GM23338 (cell line): ENCODE data around the gene HES3. TPM values are rescaled to one million over a fixed set of nuclear protein-coding genes. Genes with fewer than 3 reads are reported as not detected.

ENCODE experiments used
- ATAC-seq: fragments of 200-7000 bp; cut with Tn5 transposase; 3 replicates; pipeline ENCODE4 v1.9.1; 2020
- DNase-seq: peaks from one replicate; pipeline ENCODE4 v3.0.0-alpha.2; 2015; ENCODE audit warnings: low spot score
- H2AFZ ChIP-seq: fragments of 200-600 bp; sonication (generic); 2 replicates; pipeline ENCODE4 v1.8.0; 2016; ENCODE audit warnings: antibody characterized with exemption, mild to moderate bottlenecking, moderate library complexity
- H3F3A ChIP-seq: fragments of 200-600 bp; sonication (generic); replicated peaks from 2 replicates; pipeline ENCODE4 v1.8.0; 2017; ENCODE audit warnings: antibody characterized with exemption, mixed run types, low read depth
- H3K27ac ChIP-seq: fragments of 200-600 bp; sonication (generic); 2 replicates; pipeline ENCODE4 v1.6.1; 2016; ENCODE audit warnings: low read depth
- H3K27me3 ChIP-seq: fragments of 200-600 bp; sonication (generic); 2 replicates; pipeline ENCODE4 v1.8.0; 2016; ENCODE audit warnings: mild to moderate bottlenecking, mixed run types, moderate library complexity; ENCODE audit not compliant: insufficient read depth
- H3K36me3 ChIP-seq: fragments of 200-600 bp; sonication (generic); 2 replicates; pipeline ENCODE4 v1.8.0; 2016; ENCODE audit warnings: mild to moderate bottlenecking; ENCODE audit not compliant: insufficient read depth
- H3K4me1 ChIP-seq: fragments of 200-600 bp; sonication (generic); 2 replicates; pipeline ENCODE4 v1.8.0; 2016; ENCODE audit warnings: mild to moderate bottlenecking, moderate library complexity; ENCODE audit not compliant: insufficient read depth
- H3K4me2 ChIP-seq: fragments of 200-600 bp; sonication (generic); 2 replicates; pipeline ENCODE4 v1.7.1; 2017; ENCODE audit warnings: mixed run types
- H3K4me3 ChIP-seq: fragments of 200-600 bp; sonication (generic); 2 replicates; pipeline ENCODE4 v1.6.1; 2016; ENCODE audit warnings: mixed run types
- H3K79me2 ChIP-seq: fragments of 200-600 bp; sonication (generic); replicated peaks from 2 replicates; pipeline ENCODE4 v1.8.0; 2017; ENCODE audit warnings: mild to moderate bottlenecking; ENCODE audit not compliant: insufficient read depth
- H3K9me2 ChIP-seq: fragments of 200-600 bp; sonication (generic); 2 replicates; pipeline ENCODE4 v1.8.0; 2017; ENCODE audit not compliant: insufficient read depth
- H4K20me1 ChIP-seq: fragments of 200-600 bp; sonication (generic); replicated peaks from 2 replicates; pipeline ENCODE4 v1.8.0; 2017; ENCODE audit warnings: mild to moderate bottlenecking; ENCODE audit not compliant: insufficient read depth
- H3K27ac Mint-ChIP-seq: 2 replicates; pipeline ENCODE4 v1.8.0; 2020; ENCODE audit warnings: inconsistent platforms, mild to moderate bottlenecking, moderate library complexity, mixed read lengths
- H3K27me3 Mint-ChIP-seq: 3 replicates; pipeline ENCODE4 v1.8.0; 2022; ENCODE audit warnings: low read depth, mild to moderate bottlenecking, moderate library complexity, mixed read lengths, inconsistent platforms; ENCODE audit not compliant: insufficient read depth, poor library complexity
- H3K36me3 Mint-ChIP-seq: 3 replicates; pipeline ENCODE4 v1.8.0; 2021; ENCODE audit warnings: low read depth, mild to moderate bottlenecking, inconsistent platforms, moderate library complexity, mixed read lengths
- H3K4me1 Mint-ChIP-seq: 3 replicates; pipeline ENCODE4 v1.8.0; 2020; ENCODE audit warnings: mild to moderate bottlenecking, inconsistent platforms, mixed read lengths
- H3K4me3 Mint-ChIP-seq: 3 replicates; pipeline ENCODE4 v1.8.0; 2021; ENCODE audit warnings: moderate library complexity, mild to moderate bottlenecking, inconsistent platforms, mixed read lengths
- H3K9me3 Mint-ChIP-seq: 3 replicates; pipeline ENCODE4 v1.8.0; 2020; ENCODE audit warnings: moderate library complexity, mild to moderate bottlenecking, inconsistent platforms, mixed read lengths
- CREB1 ChIP-seq: fragments of 250-450 bp; sonication (Bioruptor Pico); IDR thresholded peaks from 2 replicates; pipeline ENCODE4 v1.5.0; 2020; ENCODE audit warnings: low read depth, mild to moderate bottlenecking, moderate library complexity
- CTCF ChIP-seq, 2 experiments: fragments of 200-600 bp in 1 of 2; sonication (generic) in 1 of 2; conservative IDR thresholded peaks; 2 replicates each; pipeline versions ENCODE4 v1.5.1 to v1.6.1; 2016 to 2017; ENCODE audit warnings: antibody characterized with exemption in 2 of 2, low read depth in 2 of 2, mild to moderate bottlenecking in 2 of 2, moderate library complexity in 1 of 2
- EZH2 ChIP-seq: fragments of 200-600 bp; sonication (generic); IDR thresholded peaks from one replicate; pipeline ENCODE4 v1.8.0; 2017; ENCODE audit warnings: antibody characterized with exemption, mild to moderate bottlenecking, low read depth; ENCODE audit not compliant: unreplicated experiment
- REST ChIP-seq: IDR thresholded peaks from one replicate; pipeline ENCODE4 v1.6.1; 2018; ENCODE audit warnings: antibody characterized with exemption; ENCODE audit not compliant: unreplicated experiment
- polyA plus RNA-seq: library from polyadenylated mRNA; unstranded; fragments of >200 nt; fragmentation: Nextera tagmentation; extraction: Ambion mirVana; gene quantifications from 2 replicates; pipeline ENCODE4 v1.2.1, GENCODE V29; 2016
- total RNA-seq: library from RNA; depleted of rRNA; stranded (reverse); fragments of >200 nt; shearing (Covaris generic); gene quantifications from 2 replicates; pipeline ENCODE4 v1.2.3, GENCODE V29; 2014

Gene HES3
- total and polyA plus RNA-seq, 2 experiments from 2014 or later: 7.1 to 50.4 TPM

GRCh38 chr1:6272452-6272851, 28.5 kb downstream of the HES3 start (continued):
- no peak for TF ChIP-seq REST

DNA sequence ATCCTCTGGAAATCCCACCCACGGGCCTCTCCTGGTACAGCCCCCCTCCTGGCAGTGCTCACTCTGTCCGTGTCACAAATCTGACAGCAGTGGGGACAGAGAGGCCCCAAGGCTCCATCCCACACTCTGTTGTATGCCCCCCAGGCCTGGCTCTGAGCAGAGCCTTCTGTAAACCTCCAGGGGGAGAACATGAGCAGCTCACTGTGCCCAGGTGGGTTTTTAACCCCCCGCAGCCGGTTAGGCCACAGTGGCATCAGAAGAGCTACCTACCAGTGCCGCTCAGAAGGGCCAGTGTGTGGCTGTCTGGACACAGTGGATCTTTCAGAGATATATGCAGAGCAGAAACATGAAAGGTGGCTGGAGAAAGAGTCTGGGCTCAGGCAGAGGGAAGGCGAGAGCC, 28.9 kb downstream of the HES3 start:
- peak; percentile 48 for ATAC-seq
- peaks cover 5% of the 10 kb centered on the region; the same call in 1 of the 2 replicates for H3K4me1 ChIP-seq

DNA sequence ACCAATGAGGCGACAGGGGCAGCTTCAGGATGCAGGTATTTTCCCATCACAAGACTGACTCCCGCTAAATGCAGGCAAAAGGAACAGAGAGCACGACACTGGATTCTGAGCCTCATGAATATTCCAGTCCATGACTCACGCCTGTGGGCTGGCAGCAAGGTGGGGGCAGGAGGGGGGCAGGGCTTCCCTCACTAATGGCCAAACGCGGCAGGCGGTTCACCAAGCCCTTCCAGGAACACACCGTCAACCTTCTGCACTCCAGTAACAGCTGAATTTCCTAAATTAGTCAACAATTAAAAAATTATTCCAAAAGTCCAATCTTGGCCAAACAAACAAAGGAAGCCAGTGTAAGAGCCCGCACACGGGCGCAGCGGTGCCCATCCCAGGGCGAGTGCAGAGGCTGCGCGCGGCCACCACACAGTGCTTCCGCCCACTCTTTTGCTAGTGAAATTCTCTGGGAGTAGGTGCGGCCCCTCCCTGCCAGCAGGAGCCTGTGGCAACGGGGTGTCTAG, 29.5 kb downstream of the HES3 start:
- Histone ChIP-seq H3K4me3 (no peak overlapping the region), H3K4me1 (peaks cover 5% of the 10 kb centered on the region; the same call in 1 of the 2 replicates), H4K20me1 (no peaks in the 10 kb centered on the region; the same call in 1 of the 2 replicates), H3F3A (no peaks in the 10 kb centered on the region), H3K27ac (no peak overlapping the region), H3K27me3 (no peaks in the 10 kb centered on the region), H3K79me2 (no peaks in the 10 kb centered on the region), H3K9me2 (no peaks in the 10 kb centered on the region), H3K36me3 (no peaks in the 10 kb centered on the region), H2AFZ (no peak overlapping the region), H3K4me2 (no peak overlapping the region)
- Mint-ChIP-seq H3K4me1 (peaks cover 38% of the 10 kb centered on the region), H3K36me3 (peaks cover 4% of the 10 kb centered on the region; the same call in 1 of the 3 replicates), H3K27me3 (peaks cover 17% of the 10 kb centered on the region), H3K4me3 (no peak overlapping the region; the same call in 2 of the 3 replicates), H3K27ac (peak overlapping the region; percentile 67), H3K9me3 (no peaks in the 10 kb centered on the region)
- DNase-seq (peak; percentile 40), ATAC-seq (peak; percentile 23)
- TF ChIP-seq REST (no peak), CREB1 (CRISPR knock-in tag) (0 out of 2 replicates have a peak, but pooled peaks have one; percentile 5)

More for the DNA sequence above, 28.9 kb downstream of the HES3 start:
- no peak for DNase-seq
- no peaks in the 10 kb centered on the region for H3K27me3 ChIP-seq
- no peaks in the 10 kb centered on the region for H3K9me2 ChIP-seq
- H3K36me3 ChIP-seq: no peaks in the 10 kb centered on the region
- no peak overlapping the region for H3K4me3 ChIP-seq
- H2AFZ ChIP-seq: no peak overlapping the region
- Mint-ChIP-seq H3K27me3 (peaks cover 19% of the 10 kb centered on the region), H3K9me3 (no peaks in the 10 kb centered on the region), H3K4me1 (peaks cover 38% of the 10 kb centered on the region), H3K36me3 (peaks cover 4% of the 10 kb centered on the region; the same call in 1 of the 3 replicates), H3K27ac (peak overlapping the region; percentile 67), H3K4me3 (no peak overlapping the region)
- no peaks in the 10 kb centered on the region; the same call in 1 of the 2 replicates for H4K20me1 ChIP-seq
- TF ChIP-seq EZH2 (no peak), CTCF (conservative IDR thresholded peaks at IDR 0.05; ENCODE audit: low read depth in 2 of 2) (peak; percentile 38 to 55)
- H3K27ac ChIP-seq: no peak overlapping the region
- no peak overlapping the region for H3K4me2 ChIP-seq
- 0 out of 2 replicates have a peak, but pooled peaks cover under 1% of the 10 kb centered on the region for H3F3A ChIP-seq
- H3K79me2 ChIP-seq: no peaks in the 10 kb centered on the region
